ENCODE data around the gene IFI6. TPM values are rescaled to one million over a fixed set of nuclear protein-coding genes. Genes with fewer than 3 reads are reported as not detected.
A peak's percentile ranks its signal among the peaks of the same experiment; 100 is the strongest.

Gene IFI6
- total and polyA plus RNA-seq, 11 donors = 18.3 to 140 (median 61.9) TPM

GRCh38 chr1:27666294-27666693 lies 5.7 kb downstream of the IFI6 start:
- Histone ChIP-seq H3K4me1 (peaks cover 2 to 63% (median 23%) of the 10 kb centered on the region in 12 donors), H3K36me3 (peaks cover 0 to 36% (median 17%) of the 10 kb centered on the region in 9 donors), H3K27me3 (no peaks in the 10 kb centered on the region), H3K27ac (no peak overlapping the region), H3K4me3 (no peak overlapping the region), H3K9me3 (no peaks in the 10 kb centered on the region)
- WGBS, 4 donors = 92 to 96% (median 94%) methylated on average over 4 of the region's 4 CpGs
- intact Hi-C loops (cut with DNase I) = loop anchor here in 8 of 10 donors (5.0 to 10.0 kb wide), 8 partner anchors 151 to 371 kb away; partner anchors contain the start of gene GPR3 (in 2 of the 8)
- no peak for ATAC-seq
- TF ChIP-seq POLR2A (IDR thresholded peaks at IDR 0.05) = no peak
- no peak for TF ChIP-seq CTCF (IDR thresholded peaks at IDR 0.05)
- DNase-seq = no peak

GRCh38 chr1:27665016-27665651 lies 6.9 kb downstream of the IFI6 start:
- ATAC-seq (no peak), DNase-seq (no peak)
- intact Hi-C loops (cut with DNase I) = loop anchor here in 9 of 10 donors (2.0 to 10.0 kb wide), 9 partner anchors 150 to 370 kb away; partner anchors contain the start of gene GPR3 (in 2 of the 9)
- TF ChIP-seq POLR2A (IDR thresholded peaks at IDR 0.05) (no peak), CTCF (IDR thresholded peaks at IDR 0.05) (no peak)
- WGBS, 4 donors = 80 to 88% (median 87%) methylated on average over 9 of the region's 9 CpGs
- no peaks in the 10 kb centered on the region for H3K9me3 ChIP-seq
- H3K27me3 ChIP-seq = no peaks in the 10 kb centered on the region
- no peak overlapping the region for H3K4me3 ChIP-seq
- peaks cover 4 to 62% (median 26%) of the 10 kb centered on the region in 12 donors for H3K4me1 ChIP-seq
- peak overlapping the region in 1 of 12 donors; percentile 34 for H3K27ac ChIP-seq
- H3K36me3 ChIP-seq = peaks cover 0 to 36% (median 17%) of the 10 kb centered on the region in 9 donors

GRCh38 chr1:27664291-27664690 lies 7.7 kb downstream of the IFI6 start:
- peak in 1 of 5 donors; percentile 54 for DNase-seq
- 73 to 75% (median 75%) methylated on average over 8 of the region's 8 CpGs for WGBS, 4 donors

More at GRCh38 chr1:27664291-27664690, 7.7 kb downstream of the IFI6 start:
- peak overlapping the region in 1 of 12 donors; percentile 39 for H3K27ac ChIP-seq
- H3K4me1 ChIP-seq = peaks cover 4 to 60% (median 26%) of the 10 kb centered on the region in 12 donors
- intact Hi-C loops (cut with DNase I) = loop anchor here (2.0 to 10.0 kb wide), 12 partner anchors 107 to 369 kb away; partner anchors contain the start of gene GPR3 (in 6 of the 10)
- H3K9me3 ChIP-seq = no peaks in the 10 kb centered on the region
- peaks cover 0 to 36% (median 17%) of the 10 kb centered on the region in 9 donors for H3K36me3 ChIP-seq
- H3K4me3 ChIP-seq = no peak overlapping the region
- no peak for TF ChIP-seq POLR2A (IDR thresholded peaks at IDR 0.05)
- TF ChIP-seq CTCF (IDR thresholded peaks at IDR 0.05) = no peak
- H3K27me3 ChIP-seq = no peaks in the 10 kb centered on the region
- no peak for ATAC-seq
